Prostate gland (tissue), 2 donors: Measurements from ENCODE around the gene CEP95.

Source experiments
- CTCF ChIP-seq, 4 experiments: fragments of 200-600 bp in 2 of 4; fragments of 450-650 bp in 2 of 4; sonication (generic) in 2 of 4; IDR thresholded peaks; 1 replicate in 3 of 4; 2 replicates in 1 of 4; pipeline ENCODE4 v1.5.1; 2016 to 2019; ENCODE audit warnings: antibody characterized with exemption in 4 of 4, mild to moderate bottlenecking in 2 of 4, moderate library complexity in 2 of 4
- POLR2A ChIP-seq: fragments of 450-650 bp; IDR thresholded peaks from one replicate; pipeline ENCODE4 v1.6.1; 2016; ENCODE audit warnings: antibody characterized with exemption, mild to moderate bottlenecking

DNA sequence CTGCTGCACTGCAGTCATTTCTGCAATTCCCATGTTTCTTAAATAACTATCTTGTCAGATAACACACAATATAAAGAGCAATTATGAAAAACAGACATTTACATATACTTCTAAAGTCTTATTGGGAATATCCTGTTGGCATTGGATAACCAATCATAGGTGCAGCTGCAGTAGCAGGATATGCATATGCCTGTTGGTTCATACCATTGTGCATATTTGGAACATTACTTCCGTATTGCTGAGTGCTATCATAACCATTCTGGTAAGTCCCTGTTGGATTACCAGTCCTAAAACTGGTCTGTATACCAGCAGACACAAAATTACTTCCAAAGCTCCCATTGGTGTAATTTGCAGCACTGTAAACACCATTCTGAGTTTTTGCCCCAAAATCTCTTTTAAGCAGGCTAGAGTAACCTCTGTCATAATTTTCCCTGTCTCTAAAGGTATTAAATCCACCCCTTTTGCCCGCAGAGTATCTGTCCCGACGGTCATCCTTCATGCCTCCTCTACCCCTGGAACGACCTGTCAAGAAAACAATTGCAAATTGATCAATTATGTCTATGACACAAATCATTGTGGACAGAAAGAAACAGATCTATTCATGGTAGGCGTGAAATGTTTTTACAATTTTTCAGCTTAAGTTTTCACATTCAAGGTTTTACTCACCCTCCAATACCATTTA lies 6.8 kb upstream of the CEP95 start:
- TF ChIP-seq CTCF (IDR thresholded peaks at IDR 0.05): no peak
- TF ChIP-seq POLR2A: no peak
